Mucosa of descending colon (tissue), 3 donors: ENCODE results near the gene CHST11. TPM values are rescaled to one million over a fixed set of nuclear protein-coding genes. Genes with fewer than 3 reads are reported as not detected.

Experiments
- ATAC-seq: fragments of 200-7000 bp; cut with Tn5 transposase; one replicate; pipeline ENCODE4 v1.9.1; 2020; ENCODE audit warnings: mild to moderate bottlenecking, moderate library complexity
- DNase-seq, 3 donors: peaks; one replicate each; pipeline ENCODE4 v3.0.0-alpha.2; 2020
- H3K36me3 ChIP-seq: fragments of 200-600 bp; one replicate; pipeline ENCODE4 v1.8.0; 2021; ENCODE audit warnings: low read depth, mild to moderate bottlenecking
- H3K4me1 ChIP-seq: fragments of 200-600 bp; one replicate; pipeline ENCODE4 v1.8.0; 2021; ENCODE audit warnings: low read depth, mild to moderate bottlenecking
- H3K4me3 ChIP-seq: fragments of 200-600 bp; one replicate; pipeline ENCODE4 v1.8.0; 2021; ENCODE audit warnings: mild to moderate bottlenecking
- H3K9me3 ChIP-seq: fragments of 200-600 bp; one replicate; pipeline ENCODE4 v1.8.0; 2021; ENCODE audit warnings: mild to moderate bottlenecking
- intact Hi-C, 2 donors: fragments of 100-400 bp; cut with DNase I in 1 of 2; cut with micrococcal nuclease in 1 of 2; formaldehyde crosslinking; loops; one replicate each; pipeline versions ENCODE4 v1.11.0 to v1.11.1; 2022; cut with DNase I, micrococcal nuclease
- total RNA-seq, 3 donors: library from RNA; stranded (reverse); fragmentation: NEBNext Ultra II Directional in 2 of 3; extraction: Animal tissue kit (Norgen Biotek cat#: 25700) in 2 of 3; gene quantifications; one replicate each; pipeline versions ENCODE4 v1.2.1 to v1.2.4, GENCODE V29; 2021 to 2023
- TF ChIP-seq, protein P1 (sequence below): fragments of 200-600 bp; IDR thresholded peaks from one replicate; pipeline ENCODE4 v1.8.0; 2022; ENCODE audit warnings: antibody characterized with exemption, mild to moderate bottlenecking
- donor health status: DM: no; HTN: no; CAD: no; lungs with moderate emphysema.
- donor health status: DM: no; HTN: no; CAD: no.
- donor health status: DM: no; HTN: yes; CAD: no.

The CHST11 gene
- total RNA-seq, 3 donors from 2014 or later = 3.3 to 15.2 (median 6.6) TPM

DNA sequence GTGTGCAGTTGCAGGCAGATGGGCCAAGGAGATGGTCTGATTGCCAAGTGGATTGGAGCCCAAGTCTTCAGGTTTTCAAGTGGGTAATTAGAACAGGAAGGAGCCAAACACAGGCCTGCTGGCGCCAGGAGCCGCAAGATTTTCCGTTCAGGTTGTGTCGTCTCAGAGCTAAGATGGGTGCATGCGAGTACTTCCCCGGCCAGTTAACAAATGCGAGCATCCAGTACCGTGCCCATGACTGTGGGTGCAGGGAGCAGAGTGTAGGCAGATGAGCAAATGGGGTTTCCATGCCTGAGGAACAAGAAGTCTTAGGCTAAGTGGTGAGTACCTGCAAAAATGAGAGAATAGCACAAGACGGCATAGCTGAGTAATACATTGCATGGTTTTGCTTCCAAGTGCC lies 90.5 kb downstream of the CHST11 start:
- intact Hi-C loops = no loop called here
- no peaks in the 10 kb centered on the region for H3K36me3 ChIP-seq
- ATAC-seq = no peak

DNA sequence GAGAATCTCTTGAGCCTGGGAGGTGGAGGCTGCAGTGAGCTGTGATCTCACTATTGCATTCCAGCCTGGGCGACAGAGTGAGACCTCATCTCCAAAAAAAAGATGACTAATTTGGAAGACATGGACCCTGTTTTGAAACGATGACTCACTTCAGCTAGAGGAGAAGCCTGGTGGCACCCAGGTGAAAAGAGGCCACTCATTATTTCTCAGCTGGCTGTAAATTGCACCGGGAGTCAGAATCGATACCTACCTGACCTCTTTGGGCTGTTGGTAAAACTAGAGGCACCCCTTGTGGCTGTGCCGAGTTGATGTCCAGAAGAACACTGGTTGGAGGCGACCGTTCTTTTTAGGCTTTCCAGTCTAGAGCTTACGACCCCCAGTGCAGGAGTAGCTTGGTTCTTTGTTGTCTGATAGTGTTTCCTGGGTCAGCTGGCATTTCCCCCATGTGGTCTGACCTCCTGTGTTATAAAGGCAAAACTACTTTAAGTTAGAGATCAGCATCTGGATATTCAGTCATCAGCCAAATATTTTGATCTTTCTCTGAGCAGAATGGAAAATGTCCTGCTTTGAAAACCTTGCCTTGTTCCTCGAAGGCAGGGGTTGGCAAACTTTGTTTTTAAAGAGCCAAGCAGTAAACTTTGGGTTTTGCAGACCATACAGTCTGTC lies 93.2 kb downstream of the CHST11 start:
- H3K4me1 ChIP-seq = no peaks in the 10 kb centered on the region
- TF ChIP-seq, protein P1, sequence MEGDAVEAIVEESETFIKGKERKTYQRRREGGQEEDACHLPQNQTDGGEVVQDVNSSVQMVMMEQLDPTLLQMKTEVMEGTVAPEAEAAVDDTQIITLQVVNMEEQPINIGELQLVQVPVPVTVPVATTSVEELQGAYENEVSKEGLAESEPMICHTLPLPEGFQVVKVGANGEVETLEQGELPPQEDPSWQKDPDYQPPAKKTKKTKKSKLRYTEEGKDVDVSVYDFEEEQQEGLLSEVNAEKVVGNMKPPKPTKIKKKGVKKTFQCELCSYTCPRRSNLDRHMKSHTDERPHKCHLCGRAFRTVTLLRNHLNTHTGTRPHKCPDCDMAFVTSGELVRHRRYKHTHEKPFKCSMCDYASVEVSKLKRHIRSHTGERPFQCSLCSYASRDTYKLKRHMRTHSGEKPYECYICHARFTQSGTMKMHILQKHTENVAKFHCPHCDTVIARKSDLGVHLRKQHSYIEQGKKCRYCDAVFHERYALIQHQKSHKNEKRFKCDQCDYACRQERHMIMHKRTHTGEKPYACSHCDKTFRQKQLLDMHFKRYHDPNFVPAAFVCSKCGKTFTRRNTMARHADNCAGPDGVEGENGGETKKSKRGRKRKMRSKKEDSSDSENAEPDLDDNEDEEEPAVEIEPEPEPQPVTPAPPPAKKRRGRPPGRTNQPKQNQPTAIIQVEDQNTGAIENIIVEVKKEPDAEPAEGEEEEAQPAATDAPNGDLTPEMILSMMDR = no peak
- no peaks in the 10 kb centered on the region for H3K9me3 ChIP-seq
- no peak for ATAC-seq
- no peaks in the 10 kb centered on the region for H3K36me3 ChIP-seq
- intact Hi-C loops = no loop called here
- no peak overlapping the region for H3K4me3 ChIP-seq
- DNase-seq = no peak

More for the DNA sequence above, 90.5 kb downstream of the CHST11 start:
- TF ChIP-seq, protein P1 = no peak
- Histone ChIP-seq H3K4me1 (no peaks in the 10 kb centered on the region), H3K9me3 (no peaks in the 10 kb centered on the region), H3K4me3 (no peak overlapping the region)
- DNase-seq = no peak

DNA sequence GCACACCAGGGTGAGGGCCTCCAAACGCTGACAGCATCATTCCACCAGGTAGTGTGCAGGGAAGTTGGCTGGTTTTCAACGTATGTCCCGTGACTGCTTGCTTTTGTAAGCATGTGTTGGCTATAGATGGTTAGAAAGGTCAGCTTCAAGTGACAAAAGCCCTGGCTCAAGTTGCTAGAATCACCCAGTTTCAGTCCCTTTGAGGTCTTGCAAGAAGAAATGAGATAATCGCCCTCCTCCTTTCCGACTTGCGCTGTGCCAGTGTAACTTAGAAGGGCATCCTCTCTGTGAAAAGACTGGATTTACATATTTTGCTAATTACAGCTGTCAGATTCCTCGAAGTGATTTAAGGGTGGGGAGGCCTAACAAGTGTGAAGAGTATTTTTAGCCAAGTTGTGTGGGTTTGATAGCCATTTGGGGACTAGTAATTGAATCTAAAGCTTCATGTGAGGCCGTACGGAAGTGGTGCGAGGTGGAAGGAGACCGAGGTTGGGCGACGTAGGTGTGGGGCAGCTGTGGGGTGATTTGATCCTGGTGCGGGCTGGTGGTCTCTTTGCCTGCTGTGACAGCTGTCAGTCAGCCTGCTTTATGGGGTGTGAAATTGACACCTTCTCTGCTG lies 94.7 kb downstream of the CHST11 start:
- ATAC-seq (no peak), DNase-seq (no peak)
- H3K9me3 ChIP-seq = no peaks in the 10 kb centered on the region
- no peaks in the 10 kb centered on the region for H3K4me1 ChIP-seq
- H3K36me3 ChIP-seq = no peaks in the 10 kb centered on the region
- TF ChIP-seq, protein P1 = no peak
- intact Hi-C loops = no loop called here
- H3K4me3 ChIP-seq = no peak overlapping the region

DNA sequence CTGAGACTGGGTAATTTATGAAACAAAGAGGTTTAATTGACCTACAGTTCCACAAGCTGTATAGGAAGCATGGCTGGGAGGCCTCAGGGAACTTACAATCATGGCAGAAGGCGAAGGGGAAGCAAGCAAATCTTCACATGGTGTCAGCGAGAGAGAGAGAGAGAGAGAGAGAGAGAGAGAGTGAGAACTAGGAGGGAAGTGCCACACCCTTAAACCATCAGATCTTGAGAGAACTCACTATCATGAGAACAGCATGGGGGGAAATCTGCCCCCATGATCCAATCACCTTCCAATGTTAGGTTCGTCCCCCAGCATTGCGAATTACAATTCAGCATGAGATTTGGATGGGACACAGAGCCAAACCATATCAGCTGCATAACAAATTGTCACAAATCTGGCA lies 96.7 kb downstream of the CHST11 start:
- no peak for DNase-seq
- H3K9me3 ChIP-seq = no peaks in the 10 kb centered on the region
- intact Hi-C loops = no loop called here
- no peak for ATAC-seq
- H3K4me1 ChIP-seq = no peaks in the 10 kb centered on the region
- no peak overlapping the region for H3K4me3 ChIP-seq
- TF ChIP-seq, protein P1 = no peak
- H3K36me3 ChIP-seq = no peaks in the 10 kb centered on the region

DNA sequence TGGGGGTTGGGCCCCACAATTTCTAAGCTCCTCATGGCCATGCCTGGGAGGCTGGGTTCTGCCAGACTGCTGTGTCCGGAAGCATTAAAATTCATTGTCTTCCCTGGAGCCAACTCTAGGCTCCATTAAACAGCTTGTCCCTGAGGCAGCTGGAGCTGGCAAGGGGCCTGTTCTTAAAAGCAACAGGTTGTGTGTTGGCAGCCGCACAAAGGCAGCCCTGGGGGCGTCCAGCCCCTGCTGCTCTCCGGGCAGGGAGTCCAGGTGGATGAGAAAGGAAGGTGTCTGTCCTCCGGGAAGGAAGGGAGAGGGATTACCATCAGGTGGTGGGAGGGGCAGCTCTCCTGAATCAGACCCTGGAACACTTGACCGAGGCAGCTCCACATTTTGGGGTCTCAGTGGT lies 98.9 kb downstream of the CHST11 start:
- DNase-seq (no peak), ATAC-seq (no peak)
- Histone ChIP-seq H3K4me1 (no peaks in the 10 kb centered on the region), H3K36me3 (no peaks in the 10 kb centered on the region), H3K4me3 (no peak overlapping the region), H3K9me3 (no peaks in the 10 kb centered on the region)
- intact Hi-C loops = no loop called here
- TF ChIP-seq, protein P1 = no peak
